ENCODE data around the gene ZNG1A. TPM values are rescaled to one million over a fixed set of nuclear protein-coding genes. Genes with fewer than 3 reads are reported as not detected.
"Not testable (repeated sequence)": the region's sequence is repeated elsewhere in the genome, so short reads cannot be mapped to it uniquely, and the experiment has no call there.

The ZNG1A gene
- total RNA-seq, 2 donors from 2014 or later: 22.6 to 23.2 TPM

- intact Hi-C loops (cut with DNase I); H3K4me3 ChIP-seq; H3K9ac ChIP-seq (ENCODE audit: low read depth in 2 of 2, low read length in 2 of 2); H3K4me1 ChIP-seq; H3K36me3 ChIP-seq; H3K27me3 ChIP-seq; H3K27ac ChIP-seq; DNase-seq; H3K9me3 ChIP-seq: not testable (repeated sequence)
These were observed 83.9 kb downstream of the ZNG1A start for GRCh38 chr9:94992-95391.

DNA sequence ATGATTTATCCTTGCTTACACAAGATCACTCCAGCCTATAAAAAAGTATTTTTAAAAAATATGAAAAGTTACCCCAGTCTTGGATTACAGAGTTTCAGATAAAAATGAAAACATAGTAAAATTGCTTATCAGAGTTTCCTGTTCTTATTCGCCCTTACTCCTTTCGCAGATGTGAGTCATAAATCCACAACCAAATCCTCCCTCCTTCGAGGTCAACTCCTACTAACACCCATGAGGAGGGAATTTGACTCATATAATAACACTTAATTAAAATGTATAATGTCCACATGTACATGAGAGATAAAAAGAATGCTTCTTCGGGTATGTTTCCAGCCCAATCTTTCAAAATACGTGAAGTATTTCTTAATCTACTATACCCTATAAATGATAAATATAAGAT lies 84.5 kb downstream of the ZNG1A start:
- H3K4me3 ChIP-seq; H3K27ac ChIP-seq; intact Hi-C loops (cut with DNase I); H3K4me1 ChIP-seq; H3K27me3 ChIP-seq; H3K36me3 ChIP-seq; H3K9ac ChIP-seq (ENCODE audit: low read depth in 2 of 2, low read length in 2 of 2); H3K9me3 ChIP-seq; DNase-seq: not testable (repeated sequence)

DNA sequence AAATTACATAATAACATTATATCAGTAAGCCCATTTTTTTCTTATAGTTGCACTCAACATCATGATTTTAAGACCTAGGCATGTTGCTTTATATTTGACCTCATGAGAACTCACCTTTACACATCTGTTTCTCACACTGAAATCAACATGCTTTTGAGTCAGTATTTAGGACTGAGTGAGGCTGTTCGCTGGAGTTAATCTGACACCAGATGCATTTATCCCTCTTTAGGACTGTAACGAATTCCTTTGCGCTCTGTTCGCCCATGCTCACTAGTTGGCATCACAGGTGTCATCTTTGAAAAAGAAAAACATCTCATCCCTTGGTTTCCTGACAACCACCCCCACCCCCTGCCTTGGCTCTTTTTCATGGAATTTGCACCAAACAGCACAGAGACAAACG lies 84.9 kb downstream of the ZNG1A start:
- H3K4me3 ChIP-seq; H3K9me3 ChIP-seq; H3K9ac ChIP-seq (ENCODE audit: low read depth in 2 of 2, low read length in 2 of 2); DNase-seq; intact Hi-C loops (cut with DNase I); H3K36me3 ChIP-seq; H3K27me3 ChIP-seq; H3K4me1 ChIP-seq; H3K27ac ChIP-seq: not testable (repeated sequence)

- DNase-seq; intact Hi-C loops (cut with DNase I): not testable (repeated sequence)
These were observed 88.0 kb downstream of the ZNG1A start for GRCh38 chr9:90851-91250.

DNA sequence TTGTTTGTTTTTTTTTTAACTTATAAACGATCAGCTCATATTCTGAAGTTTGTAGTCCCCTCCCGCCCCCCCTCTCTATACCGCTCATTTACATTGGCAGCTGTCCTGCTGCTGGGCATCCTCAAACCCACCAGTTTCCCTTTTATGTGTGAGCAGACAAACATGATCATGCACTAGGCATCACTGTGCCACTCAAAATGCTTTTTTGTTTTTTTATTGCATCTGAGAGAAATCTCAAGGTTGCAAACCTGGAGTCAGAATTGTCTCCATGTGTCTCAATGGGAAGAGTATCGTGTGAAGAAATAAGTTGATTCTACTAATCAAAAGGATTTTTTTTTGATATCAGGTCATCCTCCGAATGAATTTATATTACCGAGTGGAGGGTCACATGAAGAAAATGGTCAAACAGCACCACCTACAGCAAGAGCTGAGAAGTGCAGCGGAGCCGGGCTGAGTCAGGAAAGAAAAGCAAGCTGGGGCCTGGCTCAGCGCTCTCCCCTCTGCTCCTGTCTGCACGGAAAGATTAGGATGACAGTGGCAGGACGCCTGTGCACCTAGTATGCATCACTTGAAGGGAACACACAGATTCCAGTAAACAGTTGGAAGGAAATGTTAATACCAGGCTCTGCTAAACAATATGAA lies 90.3 kb downstream of the ZNG1A start:
- H3K27me3 ChIP-seq; H3K36me3 ChIP-seq; DNase-seq; H3K9me3 ChIP-seq; H3K4me1 ChIP-seq; intact Hi-C loops (cut with DNase I); H3K4me3 ChIP-seq; H3K27ac ChIP-seq; H3K9ac ChIP-seq (ENCODE audit: low read depth in 2 of 2, low read length in 2 of 2): not testable (repeated sequence)

More at GRCh38 chr9:90851-91250, 88.0 kb downstream of the ZNG1A start:
- not testable (repeated sequence) for H3K27ac ChIP-seq; H3K9ac ChIP-seq (ENCODE audit: low read depth in 2 of 2, low read length in 2 of 2); H3K9me3 ChIP-seq; H3K4me3 ChIP-seq; H3K4me1 ChIP-seq; H3K27me3 ChIP-seq; H3K36me3 ChIP-seq

- intact Hi-C loops (cut with DNase I); H3K36me3 ChIP-seq; H3K27ac ChIP-seq; H3K4me3 ChIP-seq; H3K9me3 ChIP-seq; DNase-seq; H3K4me1 ChIP-seq; H3K27me3 ChIP-seq; H3K9ac ChIP-seq (ENCODE audit: low read depth in 2 of 2, low read length in 2 of 2): not testable (repeated sequence)
These were observed 91.0 kb downstream of the ZNG1A start for GRCh38 chr9:87860-88259.

DNA sequence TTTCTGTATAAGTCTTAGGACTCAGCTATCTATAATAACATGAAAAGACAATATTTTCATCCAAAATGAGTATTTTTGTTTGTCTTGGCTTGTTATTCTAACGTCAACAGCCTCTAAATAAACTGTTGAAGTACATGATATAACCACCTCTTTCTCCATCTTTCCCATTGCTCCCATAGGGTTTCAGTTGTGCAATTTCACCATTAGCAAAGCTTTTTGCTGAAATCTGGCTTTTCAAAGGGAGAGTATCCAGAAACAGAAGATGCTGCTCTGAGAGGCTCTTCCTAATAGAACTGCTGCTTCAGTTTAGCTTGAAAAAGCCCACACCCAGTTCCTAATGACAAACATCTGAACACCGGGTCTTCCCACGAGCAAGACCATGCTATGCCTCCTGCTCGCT lies 91.8 kb downstream of the ZNG1A start:
- H3K4me1 ChIP-seq; H3K9ac ChIP-seq (ENCODE audit: low read depth in 2 of 2, low read length in 2 of 2); DNase-seq; H3K9me3 ChIP-seq; H3K36me3 ChIP-seq; intact Hi-C loops (cut with DNase I); H3K27me3 ChIP-seq; H3K27ac ChIP-seq; H3K4me3 ChIP-seq: not testable (repeated sequence)

DNA sequence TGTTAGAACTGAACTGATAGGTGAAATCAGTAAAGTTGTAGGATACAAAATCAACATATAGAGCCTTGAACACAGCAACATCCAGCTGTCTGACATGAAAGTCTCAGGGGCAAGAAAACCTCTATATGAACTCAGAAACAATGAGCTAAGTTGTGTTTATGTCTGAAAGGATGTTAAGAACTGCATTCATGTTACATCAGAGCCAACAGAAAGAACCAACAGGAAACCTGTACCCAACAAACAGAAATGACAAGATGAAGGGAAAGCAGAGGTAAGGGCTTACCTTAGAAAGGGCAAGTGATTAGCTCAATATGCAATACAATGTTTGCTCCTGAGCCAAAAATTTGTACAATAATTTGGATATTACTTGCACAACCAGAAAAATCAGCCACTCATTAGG lies 92.2 kb downstream of the ZNG1A start:
- H3K9me3 ChIP-seq; intact Hi-C loops (cut with DNase I): not testable (repeated sequence)

GRCh38 chr9:82932-83689 lies 95.7 kb downstream of the ZNG1A start:
- intact Hi-C loops (cut with DNase I): not testable (repeated sequence)

More for the DNA sequence above, 92.2 kb downstream of the ZNG1A start:
- H3K9ac ChIP-seq (ENCODE audit: low read depth in 2 of 2, low read length in 2 of 2); DNase-seq; H3K4me1 ChIP-seq; H3K4me3 ChIP-seq; H3K36me3 ChIP-seq; H3K27me3 ChIP-seq; H3K27ac ChIP-seq: not testable (repeated sequence)

GRCh38 chr9:78333-78732 lies 100.5 kb downstream of the ZNG1A start:
- H3K4me3 ChIP-seq; H3K36me3 ChIP-seq; H3K4me1 ChIP-seq; H3K9me3 ChIP-seq; H3K27ac ChIP-seq; H3K9ac ChIP-seq (ENCODE audit: low read depth in 2 of 2, low read length in 2 of 2); H3K27me3 ChIP-seq; intact Hi-C loops (cut with DNase I); DNase-seq: not testable (repeated sequence)

More at GRCh38 chr9:82932-83689, 95.7 kb downstream of the ZNG1A start:
- H3K9me3 ChIP-seq; DNase-seq; H3K27me3 ChIP-seq; H3K9ac ChIP-seq (ENCODE audit: low read depth in 2 of 2, low read length in 2 of 2); H3K36me3 ChIP-seq; H3K27ac ChIP-seq; H3K4me3 ChIP-seq; H3K4me1 ChIP-seq: not testable (repeated sequence)

GRCh38 chr9:76389-76788 lies 102.5 kb downstream of the ZNG1A start:
- H3K9ac ChIP-seq (ENCODE audit: low read depth in 2 of 2, low read length in 2 of 2); H3K27me3 ChIP-seq; H3K4me3 ChIP-seq; H3K27ac ChIP-seq; intact Hi-C loops (cut with DNase I); DNase-seq; H3K36me3 ChIP-seq; H3K4me1 ChIP-seq; H3K9me3 ChIP-seq: not testable (repeated sequence)

DNA sequence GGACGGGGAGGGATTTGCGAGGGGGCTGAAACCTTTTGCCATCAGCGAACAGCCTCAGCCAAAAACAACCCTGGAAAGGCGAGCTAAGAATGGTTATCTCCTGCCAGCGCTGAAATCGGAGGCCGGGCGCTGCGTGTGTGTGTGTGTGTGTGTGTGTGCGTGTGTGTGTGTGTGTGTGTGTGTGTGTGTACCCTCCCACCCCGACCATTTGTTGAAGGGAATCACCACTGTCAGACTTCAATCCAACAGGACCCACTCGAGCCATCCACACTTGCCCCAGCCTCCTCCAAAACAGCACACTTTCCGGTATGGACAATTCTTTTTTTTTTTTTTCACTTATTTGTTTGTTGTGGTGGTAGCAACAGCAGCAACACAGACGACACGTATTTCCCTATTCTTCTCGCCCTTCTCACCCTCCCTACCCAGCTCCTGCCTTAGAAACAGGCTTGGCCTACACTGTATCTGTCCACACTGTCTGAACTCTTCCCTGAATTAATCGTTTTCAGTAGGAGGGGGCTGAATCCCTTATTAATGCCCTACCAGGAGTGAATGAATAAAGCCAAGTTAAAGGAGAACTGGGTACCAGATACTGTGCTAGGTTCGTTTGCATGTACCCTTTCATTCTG lies 104.8 kb downstream of the ZNG1A start:
- H3K27ac ChIP-seq; intact Hi-C loops (cut with DNase I); DNase-seq; H3K9ac ChIP-seq (ENCODE audit: low read depth in 2 of 2, low read length in 2 of 2); H3K36me3 ChIP-seq; H3K9me3 ChIP-seq; H3K4me1 ChIP-seq; H3K27me3 ChIP-seq: not testable (repeated sequence)
- peak overlapping the region; percentile 20 for H3K4me3 ChIP-seq

DNA sequence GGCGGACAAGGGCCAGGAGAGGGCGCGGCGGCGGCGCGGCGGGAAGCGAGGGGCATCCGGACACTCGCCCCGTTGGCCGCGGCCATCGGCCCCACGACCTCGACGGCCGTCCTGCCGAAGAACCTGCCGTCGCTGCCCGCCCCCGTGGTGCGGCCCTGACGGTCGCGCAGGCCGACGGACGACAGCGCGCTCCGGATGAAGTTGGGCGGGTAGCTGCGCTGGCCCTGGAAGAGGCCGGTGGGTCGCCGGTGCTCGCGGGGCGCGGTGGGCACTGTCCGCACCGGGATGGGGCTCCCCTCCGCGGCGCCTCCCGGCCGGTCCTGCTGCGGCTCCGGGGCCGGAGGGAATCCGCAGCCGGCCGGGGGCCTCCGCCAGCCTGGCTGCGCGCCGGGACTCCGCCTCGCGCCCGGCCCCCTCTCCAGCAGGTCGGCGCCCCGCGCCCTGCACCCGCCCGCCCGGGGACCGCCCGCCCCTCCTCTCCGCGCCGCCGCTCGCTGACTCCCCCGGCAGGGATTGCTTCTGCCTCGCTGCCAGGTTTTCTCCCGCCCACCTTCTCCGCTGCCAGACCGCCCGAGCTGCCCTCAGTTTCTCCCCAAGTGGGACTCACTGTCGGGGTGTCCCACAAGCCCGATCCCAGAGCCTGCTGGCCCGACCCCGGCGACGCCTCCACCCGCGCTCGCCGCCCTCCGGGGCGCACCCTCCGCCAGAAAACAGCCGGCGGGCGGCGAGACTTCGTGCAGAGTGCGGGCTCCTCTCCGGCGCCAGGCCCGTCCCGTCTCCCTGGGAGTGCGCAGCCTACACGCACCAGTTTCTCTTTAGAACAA lies 105.6 kb downstream of the ZNG1A start:
- DNase-seq; H3K9me3 ChIP-seq; H3K4me1 ChIP-seq; H3K36me3 ChIP-seq; H3K27me3 ChIP-seq; intact Hi-C loops (cut with DNase I); H3K9ac ChIP-seq (ENCODE audit: low read depth in 2 of 2, low read length in 2 of 2); H3K27ac ChIP-seq: not testable (repeated sequence)
- peak overlapping the region; percentile 20 for H3K4me3 ChIP-seq

Data from colonic mucosa (tissue), 4 donors.